H9 (cell line): ENCODE results near the gene VWA8. TPM values are rescaled to one million over a fixed set of nuclear protein-coding genes. Genes with fewer than 3 reads are reported as not detected.

Experiments
- DNase-seq: peaks from one replicate; pipeline ENCODE4 v3.0.0-alpha.2; 2017
- H2AFZ ChIP-seq: one replicate; pipeline ENCODE4 v1.6.1; 2013; ENCODE audit warnings: mild to moderate bottlenecking, low read length, control low read depth, moderate library complexity
- H2AK5ac ChIP-seq: 2 replicates; pipeline ENCODE4 v1.6.1; 2013; ENCODE audit warnings: low read length, control low read depth, mixed read lengths; ENCODE audit not compliant: insufficient read length
- H2BK120ac ChIP-seq: one replicate; pipeline ENCODE4 v1.6.1; 2013; ENCODE audit warnings: low read depth, mild to moderate bottlenecking, low read length, control low read depth, inconsistent platforms; ENCODE audit not compliant: poor library complexity, severe bottlenecking
- H2BK12ac ChIP-seq: 2 replicates; pipeline ENCODE4 v1.6.1; 2013; ENCODE audit warnings: low read length, control low read depth, mixed read lengths, low read depth; ENCODE audit not compliant: insufficient read length
- H2BK15ac ChIP-seq: 2 replicates; pipeline ENCODE4 v1.6.1; 2013; ENCODE audit warnings: low read depth, low read length, control low read depth
- H2BK20ac ChIP-seq: one replicate; pipeline ENCODE4 v1.6.1; 2013; ENCODE audit warnings: low read depth, mild to moderate bottlenecking, low read length, control low read depth, inconsistent platforms; ENCODE audit not compliant: poor library complexity, severe bottlenecking
- H2BK5ac ChIP-seq: 2 replicates; pipeline ENCODE4 v1.6.1; 2013; ENCODE audit warnings: low read length, control low read depth, mixed read lengths; ENCODE audit not compliant: insufficient read length
- H3K14ac ChIP-seq: 2 replicates; pipeline ENCODE4 v1.6.1; 2013; ENCODE audit warnings: low read length, control low read depth; ENCODE audit not compliant: insufficient read depth
- H3K18ac ChIP-seq: 2 replicates; pipeline ENCODE4 v1.6.1; 2013; ENCODE audit warnings: low read depth, mild to moderate bottlenecking, mixed read lengths, low read length, control low read depth; ENCODE audit not compliant: insufficient read length
- H3K23ac ChIP-seq: 2 replicates; pipeline ENCODE4 v1.6.1; 2013; ENCODE audit warnings: low read length, control low read depth, mixed read lengths, low read depth; ENCODE audit not compliant: insufficient read length
- H3K23me2 ChIP-seq: 2 replicates; pipeline ENCODE4 v1.6.1; 2013; ENCODE audit warnings: low read depth, mild to moderate bottlenecking, mixed read lengths, low read length, control low read depth; ENCODE audit not compliant: insufficient read length, poor library complexity, severe bottlenecking
- H3K27ac ChIP-seq: 2 replicates; pipeline ENCODE4 v1.5.1; 2013; ENCODE audit warnings: low read length, control low read depth, mixed read lengths, low read depth; ENCODE audit not compliant: insufficient read length
- H3K27me3 ChIP-seq: 2 replicates; pipeline ENCODE4 v1.6.1; 2013; ENCODE audit warnings: low read length, control low read depth, inconsistent platforms; ENCODE audit not compliant: insufficient read depth
- H3K4ac ChIP-seq: 2 replicates; pipeline ENCODE4 v1.6.1; 2013; ENCODE audit warnings: low read depth, mild to moderate bottlenecking, control low read depth, inconsistent platforms, low read length, moderate library complexity
- H3K4me1 ChIP-seq: 2 replicates; pipeline ENCODE4 v1.6.1; 2013; ENCODE audit warnings: low read length, control low read depth, inconsistent platforms; ENCODE audit not compliant: insufficient read depth
- H3K4me2 ChIP-seq: 2 replicates; pipeline ENCODE4 v1.6.1; 2013; ENCODE audit warnings: low read length, control low read depth, mixed read lengths; ENCODE audit not compliant: insufficient read length, insufficient read depth
- H3K56ac ChIP-seq: 2 replicates; pipeline ENCODE4 v1.6.1; 2013; ENCODE audit warnings: low read depth, mild to moderate bottlenecking, mixed read lengths, low read length, control low read depth; ENCODE audit not compliant: insufficient read length
- H3K79me1 ChIP-seq: 2 replicates; pipeline ENCODE4 v1.6.1; 2013; ENCODE audit warnings: low read depth, mild to moderate bottlenecking, moderate library complexity, low read length, control low read depth, inconsistent platforms; ENCODE audit not compliant: insufficient read depth, poor library complexity, severe bottlenecking
- H3K79me2 ChIP-seq: 2 replicates; pipeline ENCODE4 v1.6.1; 2013; ENCODE audit warnings: low read length, control low read depth, inconsistent platforms; ENCODE audit not compliant: insufficient read depth
- H3K9ac ChIP-seq: 2 replicates; pipeline ENCODE4 v1.6.1; 2013; ENCODE audit warnings: low read length, control low read depth, mixed read lengths; ENCODE audit not compliant: insufficient read length; ENCODE audit errors: extremely low read depth
- H3K9me3 ChIP-seq: one replicate; pipeline ENCODE4 v1.6.1; 2013; ENCODE audit warnings: low read depth, low read length, inconsistent platforms; ENCODE audit not compliant: control insufficient read depth
- H3T11ph ChIP-seq: one replicate; pipeline ENCODE4 v1.6.1; 2013; ENCODE audit warnings: mild to moderate bottlenecking, low read length, control low read depth, inconsistent platforms
- H4K20me1 ChIP-seq: one replicate; pipeline ENCODE4 v1.6.1; 2013; ENCODE audit not compliant: control insufficient read depth, insufficient read length, insufficient read depth
- H4K5ac ChIP-seq: 2 replicates; pipeline ENCODE4 v1.6.1; 2013; ENCODE audit warnings: low read depth, mild to moderate bottlenecking, mixed read lengths, low read length, control low read depth; ENCODE audit not compliant: insufficient read length
- H4K8ac ChIP-seq: replicated peaks from 2 replicates; pipeline ENCODE4 v1.6.1; 2013; ENCODE audit warnings: low read length, control low read depth, mixed read lengths, low read depth; ENCODE audit not compliant: insufficient read length
- H4K91ac ChIP-seq: 2 replicates; pipeline ENCODE4 v1.6.1; 2013; ENCODE audit warnings: low read depth, mild to moderate bottlenecking, moderate library complexity, mixed read lengths, low read length, control low read depth; ENCODE audit not compliant: insufficient read length
- H3K27ac Mint-ChIP-seq, 3 experiments: 2 replicates in 2 of 3; 3 replicates in 1 of 3; pipeline ENCODE4 v1.8.0; 2020 to 2021; ENCODE audit warnings: mixed read lengths in 3 of 3, mild to moderate bottlenecking in 1 of 3, moderate library complexity in 1 of 3
- H3K27me3 Mint-ChIP-seq: 2 replicates; pipeline ENCODE4 v1.8.0; 2021; ENCODE audit warnings: low read depth, mild to moderate bottlenecking, moderate library complexity, mixed read lengths
- H3K36me3 Mint-ChIP-seq, 3 experiments: 2 replicates in 2 of 3; 3 replicates in 1 of 3; pipeline ENCODE4 v1.8.0; 2020 to 2021; ENCODE audit warnings: low read depth in 3 of 3, mixed read lengths in 3 of 3; ENCODE audit not compliant: insufficient read depth in 1 of 3
- H3K4me1 Mint-ChIP-seq, 2 experiments: 2 replicates each; pipeline ENCODE4 v1.8.0; 2020; ENCODE audit warnings: mixed read lengths in 2 of 2
- H3K4me3 Mint-ChIP-seq, 2 experiments: 2 replicates in 1 of 2; 3 replicates in 1 of 2; pipeline ENCODE4 v1.8.0; 2020 to 2021; ENCODE audit warnings: mild to moderate bottlenecking in 2 of 2, mixed read lengths in 2 of 2, moderate library complexity in 1 of 2
- H3K9me3 Mint-ChIP-seq, 2 experiments: 2 replicates in 1 of 2; 3 replicates in 1 of 2; pipeline ENCODE4 v1.8.0; 2020; ENCODE audit warnings: mild to moderate bottlenecking in 2 of 2, mixed read lengths in 2 of 2, moderate library complexity in 1 of 2
- CTCF ChIP-seq: fragments of 200-600 bp; sonication (generic); conservative IDR thresholded peaks from 3 replicates; pipeline ENCODE4 v1.8.0; 2021; ENCODE audit warnings: antibody characterized with exemption, mild to moderate bottlenecking
- WGBS: extraction: QIAGEN DNeasy Blood & Tissue Kit; methylation state at CpG from one replicate; pipeline ENCODE4 v1.1.7; 2013; ENCODE audit warnings: missing lambda C conversion rate, low lambda C conversion rate, mixed read lengths; ENCODE audit not compliant: insufficient read length; ENCODE audit errors: extremely low coverage; 5-methylcytosine and 5-hydroxymethylcytosine counted together
- total RNA-seq: library from RNA; stranded (reverse); gene quantifications from 2 replicates; pipeline ENCODE4 v1.2.1, GENCODE V29; 2021

VWA8 gene
- total RNA-seq, 1 experiment from 2014 or later = 17.4 TPM

GRCh38 chr13:41751734-41752445 lies 209.0 kb downstream of the VWA8 start:
- no peak overlapping the region for H3K27ac ChIP-seq

More at GRCh38 chr13:41751734-41752445, 209.0 kb downstream of the VWA8 start:
- Histone ChIP-seq H2AK5ac (no peak overlapping the region), H3K79me2 (no peaks in the 10 kb centered on the region), H3K14ac (no peak overlapping the region), H3K27me3 (no peaks in the 10 kb centered on the region), H3K9ac (no peak overlapping the region), H3K4ac (no peak overlapping the region), H3K4me2 (no peak overlapping the region), H3K9me3 (no peaks in the 10 kb centered on the region), H4K5ac (no peak overlapping the region), H3K56ac (no peak overlapping the region), H2BK12ac (no peak overlapping the region), H2BK120ac (no peak overlapping the region), H4K91ac (no peak overlapping the region), H3T11ph (no peak overlapping the region), H3K4me1 (no peaks in the 10 kb centered on the region), H3K23ac (no peak overlapping the region), H4K8ac (no peak overlapping the region), H4K20me1 (no peaks in the 10 kb centered on the region), H2BK5ac (no peak overlapping the region), H2BK20ac (no peak overlapping the region), H3K18ac (no peak overlapping the region), H3K23me2 (no peaks in the 10 kb centered on the region), H3K79me1 (no peaks in the 10 kb centered on the region), H2BK15ac (no peak overlapping the region), H2AFZ (no peak overlapping the region)
- Mint-ChIP-seq H3K27ac (no peak overlapping the region), H3K27me3 (no peaks in the 10 kb centered on the region; the same call in 1 of the 2 replicates), H3K9me3 (peaks cover 8 to 9% of the 10 kb centered on the region in 2 experiments; a peak in 4 of 5 replicates), H3K4me3 (no peak overlapping the region), H3K4me1 (no peaks in the 10 kb centered on the region), H3K36me3 (peaks cover 26 to 37% (median 30%) of the 10 kb centered on the region in 3 experiments)
- WGBS = no CpG with 5 or more reads among the region's 3 CpGs
- DNase-seq = no peak
- TF ChIP-seq CTCF = no peak
